Common myeloid progenitor, CD34-positive (primary cell): ENCODE measurements around the gene AKAIN1.

Experiments
- CTCF ChIA-PET: fragments of 350-600 bp; sonication (Branson Sonifier 250); formaldehyde crosslinking; loops from one replicate; lab custom pipeline; 2021; ENCODE audit warnings: antibody characterized with exemption; lab: Charles Lee
- POLR2A ChIA-PET: fragments of 350-600 bp; sonication (Branson Sonifier 250); formaldehyde crosslinking; loops from one replicate; lab custom pipeline; 2021; ENCODE audit warnings: antibody characterized with exemption; lab: Charles Lee
- DNase-seq, 3 donors: peaks; one replicate each; pipeline versions ENCODE4 v3.0.0 to v3.0.0-alpha.2; 2013
- H3K27ac ChIP-seq, 2 experiments: 1 replicate in 1 of 2; 2 replicates in 1 of 2; pipeline ENCODE4 v1.7.0; 2013; ENCODE audit warnings: inconsistent platforms in 2 of 2, low read length in 2 of 2, mild to moderate bottlenecking in 2 of 2, low read depth in 1 of 2, moderate library complexity in 1 of 2; ENCODE audit not compliant: severe bottlenecking in 2 of 2, insufficient read depth in 1 of 2, poor library complexity in 1 of 2
- H3K27me3 ChIP-seq, 5 experiments: replicated peaks in 2 of 5; 1 replicate in 3 of 5; 2 replicates in 2 of 5; pipeline versions ENCODE4 v1.6.1 to v1.7.0; 2013; ENCODE audit warnings: low read length in 4 of 5, mild to moderate bottlenecking in 2 of 5, moderate library complexity in 2 of 5, inconsistent platforms in 1 of 5; ENCODE audit not compliant: insufficient read depth in 5 of 5, control insufficient read depth in 4 of 5
- H3K36me3 ChIP-seq, 4 experiments: 1 replicate in 2 of 4; 2 replicates in 2 of 4; pipeline versions ENCODE4 v1.6.1 to v1.7.0; 2013; ENCODE audit warnings: low read length in 3 of 4, control low read depth in 1 of 4, mild to moderate bottlenecking in 1 of 4; ENCODE audit not compliant: control insufficient read depth in 4 of 4, insufficient read depth in 4 of 4
- H3K4me1 ChIP-seq, 4 experiments: 1 replicate in 3 of 4; 2 replicates in 1 of 4; pipeline versions ENCODE4 v1.6.1 to v1.7.1; 2013; ENCODE audit warnings: low read length in 3 of 4, mild to moderate bottlenecking in 3 of 4, control low read depth in 1 of 4, inconsistent platforms in 1 of 4, moderate library complexity in 1 of 4; ENCODE audit not compliant: control insufficient read depth in 4 of 4, insufficient read depth in 4 of 4; ENCODE audit errors: control extremely low read depth in 1 of 4
- H3K4me3 ChIP-seq, 7 experiments: 1 replicate in 4 of 7; 2 replicates in 3 of 7; pipeline versions ENCODE4 v1.5.1 to v1.7.0; 2013; ENCODE audit warnings: mild to moderate bottlenecking in 7 of 7, low read length in 6 of 7, moderate library complexity in 6 of 7, inconsistent platforms in 2 of 7, low read depth in 2 of 7, control low read depth in 1 of 7; ENCODE audit not compliant: insufficient read depth in 4 of 7, control insufficient read depth in 1 of 7; ENCODE audit errors: extremely low read depth in 1 of 7
- H3K9me3 ChIP-seq, 5 experiments: 1 replicate in 4 of 5; 2 replicates in 1 of 5; pipeline versions ENCODE4 v1.6.1 to v1.7.1; 2013; ENCODE audit warnings: low read length in 4 of 5, mild to moderate bottlenecking in 2 of 5, inconsistent platforms in 1 of 5, low read depth in 1 of 5, moderate library complexity in 1 of 5; ENCODE audit not compliant: control insufficient read depth in 4 of 5, insufficient read depth in 2 of 5; ENCODE audit errors: control extremely low read depth in 1 of 5
- WGBS: methylation state at CpG from one replicate; pipeline ENCODE4 v1.1.5; 2013; ENCODE audit not compliant: insufficient coverage; 5-methylcytosine and 5-hydroxymethylcytosine counted together

AKAIN1 gene

GRCh38 chr18:5103693-5104092 lies 93.4 kb downstream of the AKAIN1 start:
- H3K36me3 ChIP-seq = no peaks in the 10 kb centered on the region
- no peak overlapping the region for H3K4me3 ChIP-seq
- H3K4me1 ChIP-seq = no peaks in the 10 kb centered on the region
- ChIA-PET CTCF (interaction anchor here (1.6 kb wide), 1 partner anchor 30 kb away, joined by 4 read pairs; no protein-coding TSS in a partner anchor), POLR2A (no interaction called here)
- DNase-seq = peak; percentile 22 to 55 (median 54)
- H3K27ac ChIP-seq = no peak overlapping the region
- no peaks in the 10 kb centered on the region for H3K9me3 ChIP-seq
- 17% methylated on average over 1 of the region's 2 CpGs for WGBS
- H3K27me3 ChIP-seq = no peaks in the 10 kb centered on the region

DNA sequence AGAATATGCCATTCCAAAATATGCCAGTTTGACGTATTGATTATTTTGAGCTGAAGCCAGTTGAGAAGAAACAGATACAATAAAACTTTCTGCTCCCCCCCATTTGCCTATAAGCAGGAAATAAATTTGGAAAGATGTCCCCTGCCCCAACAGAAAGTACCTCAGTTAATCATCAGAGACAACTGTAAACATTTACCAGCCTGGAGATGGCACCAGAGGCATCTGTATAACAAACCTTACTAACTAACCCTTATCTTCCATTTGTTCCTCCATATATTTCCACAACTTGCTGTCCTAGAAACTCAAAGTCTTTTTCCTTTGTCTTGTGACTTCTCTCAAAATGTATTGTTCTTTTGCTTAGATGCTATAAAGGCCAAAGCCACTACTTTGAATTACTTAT lies 93.8 kb downstream of the AKAIN1 start:
- Histone ChIP-seq H3K27me3 (no peaks in the 10 kb centered on the region), H3K27ac (no peak overlapping the region), H3K9me3 (no peaks in the 10 kb centered on the region), H3K4me1 (no peaks in the 10 kb centered on the region), H3K36me3 (no peaks in the 10 kb centered on the region), H3K4me3 (no peak overlapping the region)
- ChIA-PET POLR2A (no interaction called here), CTCF (interaction anchor here (1.6 kb wide), 1 partner anchor 30 kb away, joined by 4 read pairs; no protein-coding TSS in a partner anchor)
- DNase-seq = peak in 2 of 3 donors; percentile 10 to 11
- 100% methylated on average over 1 of the region's 1 CpG for WGBS

DNA sequence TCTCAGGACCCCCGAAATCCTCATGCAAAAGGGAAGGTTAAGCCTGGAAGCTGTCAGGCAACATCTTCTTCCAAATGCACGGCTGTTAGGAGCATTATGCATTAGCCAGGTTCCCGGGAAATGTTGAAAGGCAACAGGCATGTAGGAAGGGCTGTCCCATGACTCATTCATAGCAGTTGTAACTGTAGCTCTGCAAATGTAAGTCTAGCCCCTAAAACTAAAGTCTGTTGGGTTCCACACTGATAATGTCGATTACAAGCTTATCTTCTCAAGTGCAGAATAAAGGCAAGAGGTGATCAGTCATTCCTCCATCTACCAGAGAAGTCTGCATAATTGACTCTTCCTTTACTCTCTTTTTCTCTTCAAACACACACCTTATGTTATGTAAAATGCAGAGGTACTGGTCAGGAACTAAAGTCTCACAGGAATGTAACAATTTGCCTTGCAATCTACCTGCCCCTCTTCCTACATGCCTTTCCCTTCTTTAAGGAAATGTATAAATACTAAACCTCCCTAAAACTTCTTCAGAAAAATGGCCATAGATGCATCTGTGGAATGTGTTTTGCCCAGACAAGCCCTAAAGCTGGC lies 99.8 kb downstream of the AKAIN1 start:
- Histone ChIP-seq H3K4me1 (no peaks in the 10 kb centered on the region), H3K4me3 (no peak overlapping the region), H3K9me3 (peaks cover 0 to 10% (median 0%) of the 10 kb centered on the region in 5 experiments), H3K27me3 (no peaks in the 10 kb centered on the region), H3K27ac (no peak overlapping the region), H3K36me3 (no peaks in the 10 kb centered on the region)
- POLR2A ChIA-PET = no interaction called here
- DNase-seq = no peak
- WGBS = 85% methylated on average over 4 of the region's 4 CpGs
- CTCF ChIA-PET = no interaction called here

GRCh38 chr18:5095239-5095638 lies 101.8 kb downstream of the AKAIN1 start:
- peaks cover 0 to 10% (median 0%) of the 10 kb centered on the region in 5 experiments for H3K9me3 ChIP-seq
- H3K4me1 ChIP-seq = no peaks in the 10 kb centered on the region
- 100% methylated on average over 1 of the region's 3 CpGs for WGBS
- no peak for DNase-seq
- no peak overlapping the region for H3K27ac ChIP-seq
- H3K4me3 ChIP-seq = no peak overlapping the region
- H3K36me3 ChIP-seq = no peaks in the 10 kb centered on the region
- POLR2A ChIA-PET = no interaction called here
- no peaks in the 10 kb centered on the region for H3K27me3 ChIP-seq
- CTCF ChIA-PET = interaction anchor here (1.3 kb wide), 1 partner anchor 10 kb away, joined by 5 read pairs; no protein-coding TSS in a partner anchor

DNA sequence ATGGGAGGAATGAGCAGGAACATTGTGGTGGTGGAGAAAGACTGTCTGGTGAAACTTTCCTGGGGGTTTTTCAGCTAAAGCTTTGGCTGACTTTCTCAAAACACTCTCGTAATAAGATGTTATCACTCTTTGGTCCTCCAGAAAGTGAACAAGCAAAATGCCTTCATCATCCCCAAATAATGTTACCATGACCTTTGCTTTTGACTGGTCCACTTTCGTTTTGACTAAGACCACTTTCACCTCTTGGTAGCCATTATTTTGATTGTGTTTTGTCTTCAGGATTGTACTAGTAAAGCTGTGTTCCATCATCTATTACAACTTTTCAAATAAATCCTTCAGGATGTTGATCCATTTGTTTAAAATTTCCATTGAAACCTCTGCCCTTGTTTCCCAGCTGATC lies 103.2 kb downstream of the AKAIN1 start:
- H3K36me3 ChIP-seq = no peaks in the 10 kb centered on the region
- DNase-seq = no peak
- H3K27ac ChIP-seq = no peak overlapping the region
- H3K4me1 ChIP-seq = peaks cover 0 to 5% (median under 1%) of the 10 kb centered on the region in 4 experiments
- no peak overlapping the region for H3K4me3 ChIP-seq
- ChIA-PET CTCF (no interaction called here), POLR2A (no interaction called here)
- H3K27me3 ChIP-seq = no peaks in the 10 kb centered on the region
- peaks cover 0 to 12% (median 0%) of the 10 kb centered on the region in 5 experiments for H3K9me3 ChIP-seq
- 100% methylated on average over 1 of the region's 2 CpGs for WGBS
